ENCODE measurements around the gene RNF150.

RNF150 gene

GRCh38 chr4:141080668-141081067 lies 52.6 kb downstream of the RNF150 start:
- ChIA-PET POLR2A (no interaction called here), CTCF (no interaction called here)
- no peak for DNase-seq (ENCODE audit: low read depth, low spot score)
- TF ChIP-seq CTCF (IDR thresholded peaks at IDR 0.05; ENCODE audit: insufficient read depth, low read length, missing control alignments), result no peak
- no peak overlapping the region for H3K4me3 ChIP-seq (ENCODE audit: low read depth, low read length)

- TF ChIP-seq CTCF (IDR thresholded peaks at IDR 0.05; ENCODE audit: insufficient read depth, low read length, missing control alignments), result no peak
- no peak overlapping the region for H3K4me3 ChIP-seq (ENCODE audit: low read depth, low read length)
- CTCF ChIA-PET, result no interaction called here
- POLR2A ChIA-PET, result no interaction called here
- no peak for DNase-seq (ENCODE audit: low read depth, low spot score)
Measured at GRCh38 chr4:141079393-141079930, 53.8 kb downstream of the RNF150 start.

GRCh38 chr4:141078871-141079270 lies 54.4 kb downstream of the RNF150 start:
- no peak for TF ChIP-seq CTCF (IDR thresholded peaks at IDR 0.05; ENCODE audit: insufficient read depth, low read length, missing control alignments)
- H3K4me3 ChIP-seq (ENCODE audit: low read depth, low read length), result no peak overlapping the region
- CTCF ChIA-PET, result no interaction called here
- no peak for DNase-seq (ENCODE audit: low read depth, low spot score)
- POLR2A ChIA-PET, result no interaction called here

GRCh38 chr4:141077611-141078225 lies 55.6 kb downstream of the RNF150 start:
- no peak for TF ChIP-seq CTCF (IDR thresholded peaks at IDR 0.05; ENCODE audit: insufficient read depth, low read length, missing control alignments)
- ChIA-PET CTCF (no interaction called here), POLR2A (no interaction called here)
- H3K4me3 ChIP-seq (ENCODE audit: low read depth, low read length), result no peak overlapping the region
- no peak for DNase-seq (ENCODE audit: low read depth, low spot score)

GRCh38 chr4:141075553-141075952 lies 57.7 kb downstream of the RNF150 start:
- ChIA-PET CTCF (interaction anchor here (0.8 to 1.8 kb wide), 2 partner anchors 11 to 15 kb away, joined by 3 to 5 read pairs; no protein-coding TSS in a partner anchor), POLR2A (no interaction called here)
- TF ChIP-seq CTCF (IDR thresholded peaks at IDR 0.05; ENCODE audit: insufficient read depth, low read length, missing control alignments), result no peak
- H3K4me3 ChIP-seq (ENCODE audit: low read depth, low read length), result no peak overlapping the region
- no peak for DNase-seq (ENCODE audit: low read depth, low spot score)

- CTCF ChIA-PET, result interaction anchor here (0.7 to 1.8 kb wide), 3 partner anchors 16 to 190 kb away, joined by 3 to 6 read pairs (median 5); no protein-coding TSS in a partner anchor
Measured at GRCh38 chr4:141074098-141074878, 59.0 kb downstream of the RNF150 start.

More at GRCh38 chr4:141074098-141074878, 59.0 kb downstream of the RNF150 start:
- no peak for TF ChIP-seq CTCF (IDR thresholded peaks at IDR 0.05; ENCODE audit: insufficient read depth, low read length, missing control alignments)
- H3K4me3 ChIP-seq (ENCODE audit: low read depth, low read length), result no peak overlapping the region
- POLR2A ChIA-PET, result no interaction called here
- no peak for DNase-seq (ENCODE audit: low read depth, low spot score)

Data from AG04449 (cell line).